Ovary (tissue), 9 donors: ENCODE results near the gene ZBTB7A. TPM values are rescaled to one million over a fixed set of nuclear protein-coding genes. Genes with fewer than 3 reads are reported as not detected.

Experiments
- DNase-seq, 5 donors: peaks; one replicate each; pipeline ENCODE4 v3.0.0-alpha.2; 2019 to 2020
- H3K27ac ChIP-seq, 2 donors: fragments of 200-600 bp; one replicate each; pipeline versions ENCODE4 v1.5.1 to v1.8.0; 2019 to 2022
- H3K27me3 ChIP-seq: fragments of 200-600 bp; one replicate; pipeline ENCODE4 v1.8.0; 2022
- H3K36me3 ChIP-seq: fragments of 200-600 bp; sonication (generic); one replicate; pipeline ENCODE4 v1.5.1; 2019
- H3K4me1 ChIP-seq: one replicate; pipeline ENCODE4 v1.8.1; 2013; ENCODE audit warnings: mild to moderate bottlenecking, moderate library complexity; ENCODE audit not compliant: insufficient read depth
- H3K4me3 ChIP-seq: fragments of 200-600 bp; sonication (generic); one replicate; pipeline ENCODE4 v1.5.1; 2017
- H3K9me3 ChIP-seq, 2 donors: fragments of 200-600 bp in 1 of 2; sonication (generic) in 1 of 2; one replicate each; pipeline versions ENCODE4 v1.5.1 to v1.8.1; 2013 to 2019; ENCODE audit warnings: mild to moderate bottlenecking in 1 of 2, moderate library complexity in 1 of 2
- EP300 ChIP-seq: sonication (generic); formaldehyde crosslinking; IDR thresholded peaks from one replicate; pipeline ENCODE4 v1.6.1; 2017; ENCODE audit warnings: antibody characterized with exemption
- POLR2A ChIP-seq: fragments of 450-650 bp; IDR thresholded peaks from one replicate; pipeline ENCODE4 v1.6.1; 2017; ENCODE audit warnings: antibody characterized with exemption, mild to moderate bottlenecking, moderate library complexity
- WGBS, 3 donors: extraction: QIAGEN DNeasy Blood & Tissue Kit in 1 of 3; methylation state at CpG; one replicate each; pipeline versions ENCODE4 v1.1.5 to v1.1.7; 2013 to 2017; 5-methylcytosine and 5-hydroxymethylcytosine counted together
- intact Hi-C, 4 donors: fragments of 100-400 bp; cut with DNase I; formaldehyde crosslinking; loops; one replicate each; pipeline versions ENCODE4 v1.11.0 to v1.15.1; 2022 to 2023
- polyA plus RNA-seq, 2 donors: library from polyadenylated mRNA; stranded (reverse); fragments of 200-250 nt in 1 of 2; fragments of 350-450 nt in 1 of 2; fragmentation: Illumina TruSeq in 1 of 2; extraction: RNeasy Lipid Tissue Mini Kit (QIAGEN cat#74804) in 1 of 2; gene quantifications; one replicate each; pipeline ENCODE4 v1.2.3, GENCODE V29; 2013 to 2014
- total RNA-seq, 7 donors: library from RNA; depleted of rRNA in 2 of 7; stranded (reverse); fragments of >200 nt in 2 of 7; fragmentation: NEBNext Ultra II Directional in 3 of 7; extraction: Animal tissue kit (Norgen Biotek cat#: 25700) in 3 of 7; gene quantifications; one replicate each; pipeline versions ENCODE4 v1.1.0 to v1.2.4, GENCODE V29; 2016 to 2023
- TF ChIP-seq, protein P1 (sequence below), 3 donors: fragments of 450-650 bp in 2 of 3; fragments of 200-600 bp in 1 of 3; IDR thresholded peaks; one replicate each; pipeline versions ENCODE4 v1.5.1 to v1.8.0; 2016 to 2022; ENCODE audit warnings: antibody characterized with exemption in 3 of 3, mild to moderate bottlenecking in 1 of 3
- donor health status: DM: no; HTN: no; CAD: no; lungs with moderate emphysema.
- donor health status: DM: no; HTN: no; CAD: no.
- donor health status: Bipolar disorder and iron deficiency.
- donor health status: DM: yes; HTN: yes; CAD: no.
- donor health status: DM: no; HTN: no; CAD: no.
- donor health status: DM: yes; HTN: yes; CAD: no.

Gene ZBTB7A
- total and polyA plus RNA-seq, 9 donors = 9.1 to 56.4 (median 38.5) TPM

GRCh38 chr19:4051175-4052101 is 15.3 kb downstream of the ZBTB7A start:
- Histone ChIP-seq H3K9me3 (no peaks in the 10 kb centered on the region), H3K27me3 (no peaks in the 10 kb centered on the region), H3K4me3 (no peak overlapping the region), H3K36me3 (no peaks in the 10 kb centered on the region), H3K4me1 (peaks cover 8% of the 10 kb centered on the region), H3K27ac (no peak overlapping the region)
- TF ChIP-seq EP300 = no peak
- TF ChIP-seq POLR2A = no peak
- TF ChIP-seq, protein P1, sequence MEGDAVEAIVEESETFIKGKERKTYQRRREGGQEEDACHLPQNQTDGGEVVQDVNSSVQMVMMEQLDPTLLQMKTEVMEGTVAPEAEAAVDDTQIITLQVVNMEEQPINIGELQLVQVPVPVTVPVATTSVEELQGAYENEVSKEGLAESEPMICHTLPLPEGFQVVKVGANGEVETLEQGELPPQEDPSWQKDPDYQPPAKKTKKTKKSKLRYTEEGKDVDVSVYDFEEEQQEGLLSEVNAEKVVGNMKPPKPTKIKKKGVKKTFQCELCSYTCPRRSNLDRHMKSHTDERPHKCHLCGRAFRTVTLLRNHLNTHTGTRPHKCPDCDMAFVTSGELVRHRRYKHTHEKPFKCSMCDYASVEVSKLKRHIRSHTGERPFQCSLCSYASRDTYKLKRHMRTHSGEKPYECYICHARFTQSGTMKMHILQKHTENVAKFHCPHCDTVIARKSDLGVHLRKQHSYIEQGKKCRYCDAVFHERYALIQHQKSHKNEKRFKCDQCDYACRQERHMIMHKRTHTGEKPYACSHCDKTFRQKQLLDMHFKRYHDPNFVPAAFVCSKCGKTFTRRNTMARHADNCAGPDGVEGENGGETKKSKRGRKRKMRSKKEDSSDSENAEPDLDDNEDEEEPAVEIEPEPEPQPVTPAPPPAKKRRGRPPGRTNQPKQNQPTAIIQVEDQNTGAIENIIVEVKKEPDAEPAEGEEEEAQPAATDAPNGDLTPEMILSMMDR (IDR thresholded peaks at IDR 0.05) = no peak
- intact Hi-C loops = no loop called here
- 74 to 88% (median 80%) methylated on average over 15 of the region's 15 CpGs for WGBS, 3 donors
- peak in 1 of 5 donors; percentile 29 for DNase-seq

DNA sequence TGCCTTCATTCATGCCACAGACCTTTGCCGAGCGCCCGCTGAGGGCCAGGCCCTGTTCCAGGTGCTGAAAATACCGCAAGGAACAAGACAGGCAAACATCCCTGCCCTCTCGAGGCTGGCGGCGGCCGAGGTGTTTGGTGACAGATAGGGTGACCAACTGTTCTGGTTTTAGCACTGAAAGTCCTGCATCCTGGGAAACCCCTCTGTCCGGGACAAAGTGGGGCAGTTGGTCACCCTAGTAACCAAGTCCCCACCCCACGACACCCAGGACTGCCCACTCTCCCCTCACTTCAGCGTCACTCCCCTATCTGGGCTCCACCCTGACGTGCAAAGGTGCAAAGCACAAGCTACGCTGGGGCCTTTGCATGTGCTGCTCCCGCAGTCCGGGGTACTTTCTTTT is 17.3 kb downstream of the ZBTB7A start:
- no peak overlapping the region for H3K27ac ChIP-seq
- 77 to 81% (median 78%) methylated on average over 15 of the region's 15 CpGs for WGBS, 3 donors
- H3K36me3 ChIP-seq = no peaks in the 10 kb centered on the region

DNA sequence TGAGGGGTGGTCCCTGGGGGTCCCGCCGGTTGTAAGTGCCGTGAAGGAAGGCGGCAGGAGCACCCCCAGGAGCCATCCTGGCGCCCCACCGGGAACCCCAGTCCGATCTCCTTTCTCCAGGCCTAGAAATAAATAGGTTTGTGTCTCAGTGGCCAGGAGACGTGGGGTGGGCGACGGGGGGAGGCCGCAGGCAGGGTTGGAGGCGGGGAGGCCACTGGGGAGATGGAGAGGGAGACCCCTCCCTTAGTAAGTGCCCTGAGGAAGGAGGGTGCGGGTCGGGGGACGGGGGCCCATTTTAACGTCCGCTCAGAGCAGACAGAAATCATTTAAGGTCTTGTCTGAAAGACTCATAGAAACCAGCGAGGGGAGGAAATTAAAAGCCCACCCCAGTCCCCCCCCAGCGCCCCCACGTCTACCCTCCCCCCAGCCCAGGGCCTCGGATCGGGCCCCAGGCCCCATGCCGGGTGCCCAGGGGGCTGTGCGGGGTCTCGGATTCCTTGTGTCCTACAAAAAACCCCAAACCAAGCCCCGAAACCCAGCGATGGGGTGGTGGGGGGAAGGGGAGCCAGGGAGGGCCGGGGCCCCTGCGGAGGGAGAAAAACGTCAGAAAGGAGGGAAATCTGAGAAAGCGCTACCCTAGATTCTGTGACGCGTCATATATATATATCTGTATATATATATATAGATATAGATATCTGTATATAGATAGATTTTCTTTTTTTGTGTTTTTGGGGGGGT is 19.6 kb downstream of the ZBTB7A start:
- DNase-seq = peak in 1 of 5 donors; percentile 19
- intact Hi-C loops = no loop called here
- Histone ChIP-seq H3K36me3 (no peaks in the 10 kb centered on the region), H3K4me3 (no peak overlapping the region), H3K4me1 (peaks cover 3% of the 10 kb centered on the region), H3K27ac (no peak overlapping the region), H3K27me3 (no peaks in the 10 kb centered on the region), H3K9me3 (no peaks in the 10 kb centered on the region)
- TF ChIP-seq, protein P1 (IDR thresholded peaks at IDR 0.05) = no peak
- TF ChIP-seq POLR2A = no peak
- no peak for TF ChIP-seq EP300
- 81 to 88% (median 86%) methylated on average over 32 to 33 of the region's 33 CpGs for WGBS, 3 donors

More for the DNA sequence above, 17.3 kb downstream of the ZBTB7A start:
- H3K27me3 ChIP-seq = no peaks in the 10 kb centered on the region
- no peak for DNase-seq
- TF ChIP-seq POLR2A = no peak
- TF ChIP-seq EP300 = no peak
- TF ChIP-seq, protein P1 (IDR thresholded peaks at IDR 0.05) = no peak
- H3K4me1 ChIP-seq = peaks cover 8% of the 10 kb centered on the region
- H3K9me3 ChIP-seq = no peaks in the 10 kb centered on the region
- intact Hi-C loops = no loop called here
- H3K4me3 ChIP-seq = no peak overlapping the region

DNA sequence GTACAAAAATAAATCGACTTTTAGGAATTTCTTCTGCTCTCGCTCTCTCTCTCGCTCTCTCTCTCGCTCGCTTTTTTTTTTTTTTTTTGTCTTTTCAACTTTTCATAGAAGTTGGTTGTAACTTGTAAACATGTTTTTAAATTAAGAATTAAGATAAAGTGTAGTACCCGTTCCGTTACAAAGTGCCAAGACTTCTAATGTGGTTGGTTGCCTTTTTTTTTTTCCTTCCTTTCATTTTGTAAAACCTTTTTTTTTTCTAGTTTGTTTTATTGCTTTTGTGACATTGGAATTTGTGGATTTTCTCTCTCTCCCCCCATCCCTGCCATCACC is 20.4 kb downstream of the ZBTB7A start:
- Histone ChIP-seq H3K4me3 (no peak overlapping the region), H3K36me3 (no peaks in the 10 kb centered on the region), H3K4me1 (peaks cover 1% of the 10 kb centered on the region), H3K27ac (no peak overlapping the region), H3K9me3 (no peaks in the 10 kb centered on the region), H3K27me3 (no peaks in the 10 kb centered on the region)
- no peak for DNase-seq
- TF ChIP-seq, protein P1 (IDR thresholded peaks at IDR 0.05) = no peak
- TF ChIP-seq EP300 (no peak), POLR2A (no peak)
- intact Hi-C loops = no loop called here
- WGBS, 3 donors = 70 to 79% (median 78%) methylated on average over 7 of the region's 7 CpGs
